Measurements from ENCODE around the gene BCAP31. TPM values are rescaled to one million over a fixed set of nuclear protein-coding genes. Genes with fewer than 3 reads are reported as not detected.

The BCAP31 gene
- total and polyA plus RNA-seq, 2 of the 13 experiments (the other 11 are each of a cell fraction or from before 2014, with no cell fraction given) = 139 to 178 TPM

- TF ChIP-seq ZNF503 (CRISPR knock-in tag; IDR thresholded peaks at IDR 0.05) = no peak
- no peak for TF ChIP-seq ZNF274 (CRISPR knock-in tag; IDR thresholded peaks at IDR 0.05)
- no peak for TF ChIP-seq ZNF646 (CRISPR knock-in tag; IDR thresholded peaks at IDR 0.05)
- no peak for TF ChIP-seq UBTF (CRISPR knock-in tag; IDR thresholded peaks at IDR 0.05)
- TF ChIP-seq TOPORS (CRISPR knock-in tag; IDR thresholded peaks at IDR 0.05) = no peak
- TF ChIP-seq ZNF225 (CRISPR knock-in tag; IDR thresholded peaks at IDR 0.05) = no peak
- no peak for TF ChIP-seq MLLT10 (CRISPR knock-in tag; IDR thresholded peaks at IDR 0.05)
- no peak for TF ChIP-seq HDAC1 (CRISPR knock-in tag; IDR thresholded peaks at IDR 0.05)
- no peak for TF ChIP-seq REST (IDR thresholded peaks at IDR 0.05; ENCODE audit: borderline replicate concordance in 1 of 2, low read depth in 1 of 2, low read length in 2 of 2)
- no peak for TF ChIP-seq HOXA3 (CRISPR knock-in tag; IDR thresholded peaks at IDR 0.05)
- no peak for TF ChIP-seq NFIB (CRISPR knock-in tag; IDR thresholded peaks at IDR 0.05; ENCODE audit: borderline replicate concordance)
- no peak for TF ChIP-seq ZNF766 (CRISPR knock-in tag; IDR thresholded peaks at IDR 0.05; ENCODE audit: borderline replicate concordance)
- no peak for TF ChIP-seq ZFP62 (CRISPR knock-in tag; IDR thresholded peaks at IDR 0.05)
- no peak for TF ChIP-seq ZNF143 (CRISPR knock-in tag; IDR thresholded peaks at IDR 0.05)
Observed at GRCh38 chrX:153763298-153763932, 39.2 kb upstream of the BCAP31 start (continued).

All from HepG2 (cell line).